WTC11 (cell line): ENCODE data around the gene MANSC1.

ENCODE experiments used
- IRF1 ChIP-seq: sonication (generic); formaldehyde crosslinking; IDR thresholded peaks from 2 replicates; pipeline ENCODE4 v1.8.0; 2023; ENCODE audit warnings: missing genetic modification reagents
- RORB ChIP-seq: fragments of 250-450 bp; sonication (Bioruptor Pico); IDR thresholded peaks from 2 replicates; pipeline ENCODE4 v1.9.0; 2021; ENCODE audit warnings: mild to moderate bottlenecking
- ZNF138 ChIP-seq: sonication (generic); formaldehyde crosslinking; conservative IDR thresholded peaks from 2 replicates; pipeline ENCODE4 v1.8.1; 2022; ENCODE audit warnings: mild to moderate bottlenecking, moderate library complexity, missing genetic modification reagents
- TF ChIP-seq, protein P1 (sequence below): fragments of 200-600 bp; IDR thresholded peaks from 2 replicates; pipeline ENCODE4 v1.8.0; 2022; ENCODE audit warnings: antibody characterized with exemption
- TF ChIP-seq, protein P2 (sequence below): sonication (generic); formaldehyde crosslinking; IDR thresholded peaks from 2 replicates; pipeline ENCODE4 v1.8.1; 2022; ENCODE audit warnings: low read depth, missing genetic modification reagents, borderline replicate concordance
- TF ChIP-seq, protein P3 (sequence below): fragments of 250-450 bp; sonication (Bioruptor Pico); IDR thresholded peaks from 2 replicates; pipeline ENCODE4 v1.8.0; 2021; ENCODE audit warnings: mild to moderate bottlenecking
- TF ChIP-seq, protein P4 (sequence below): sonication (generic); formaldehyde crosslinking; IDR thresholded peaks from 2 replicates; pipeline ENCODE4 v1.8.0; 2022; ENCODE audit warnings: mild to moderate bottlenecking, missing genetic modification reagents

DNA sequence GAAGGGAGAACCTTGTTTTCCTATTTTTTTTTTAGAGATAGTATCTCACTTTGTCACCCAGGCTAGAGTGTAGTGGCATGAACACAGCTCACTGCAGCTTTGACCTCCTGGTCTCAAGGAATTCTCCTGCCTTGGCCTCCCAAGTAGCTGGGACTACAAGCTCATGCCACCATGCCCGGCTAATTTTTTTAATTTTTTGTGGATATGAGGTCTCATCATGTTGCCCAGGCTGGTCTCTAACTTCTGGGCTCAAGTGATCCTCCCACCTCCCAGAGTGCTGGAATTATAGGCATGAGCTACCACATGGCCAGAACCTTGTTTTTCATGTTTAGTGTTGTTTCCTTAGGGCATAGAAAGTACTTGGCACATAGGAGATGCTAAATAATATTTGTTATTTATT lies 13.5 kb downstream of the MANSC1 start:
- no peak for TF ChIP-seq ZNF138 (CRISPR knock-in tag)
- TF ChIP-seq, protein P1, sequence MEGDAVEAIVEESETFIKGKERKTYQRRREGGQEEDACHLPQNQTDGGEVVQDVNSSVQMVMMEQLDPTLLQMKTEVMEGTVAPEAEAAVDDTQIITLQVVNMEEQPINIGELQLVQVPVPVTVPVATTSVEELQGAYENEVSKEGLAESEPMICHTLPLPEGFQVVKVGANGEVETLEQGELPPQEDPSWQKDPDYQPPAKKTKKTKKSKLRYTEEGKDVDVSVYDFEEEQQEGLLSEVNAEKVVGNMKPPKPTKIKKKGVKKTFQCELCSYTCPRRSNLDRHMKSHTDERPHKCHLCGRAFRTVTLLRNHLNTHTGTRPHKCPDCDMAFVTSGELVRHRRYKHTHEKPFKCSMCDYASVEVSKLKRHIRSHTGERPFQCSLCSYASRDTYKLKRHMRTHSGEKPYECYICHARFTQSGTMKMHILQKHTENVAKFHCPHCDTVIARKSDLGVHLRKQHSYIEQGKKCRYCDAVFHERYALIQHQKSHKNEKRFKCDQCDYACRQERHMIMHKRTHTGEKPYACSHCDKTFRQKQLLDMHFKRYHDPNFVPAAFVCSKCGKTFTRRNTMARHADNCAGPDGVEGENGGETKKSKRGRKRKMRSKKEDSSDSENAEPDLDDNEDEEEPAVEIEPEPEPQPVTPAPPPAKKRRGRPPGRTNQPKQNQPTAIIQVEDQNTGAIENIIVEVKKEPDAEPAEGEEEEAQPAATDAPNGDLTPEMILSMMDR, result no peak
- TF ChIP-seq, protein P2, sequence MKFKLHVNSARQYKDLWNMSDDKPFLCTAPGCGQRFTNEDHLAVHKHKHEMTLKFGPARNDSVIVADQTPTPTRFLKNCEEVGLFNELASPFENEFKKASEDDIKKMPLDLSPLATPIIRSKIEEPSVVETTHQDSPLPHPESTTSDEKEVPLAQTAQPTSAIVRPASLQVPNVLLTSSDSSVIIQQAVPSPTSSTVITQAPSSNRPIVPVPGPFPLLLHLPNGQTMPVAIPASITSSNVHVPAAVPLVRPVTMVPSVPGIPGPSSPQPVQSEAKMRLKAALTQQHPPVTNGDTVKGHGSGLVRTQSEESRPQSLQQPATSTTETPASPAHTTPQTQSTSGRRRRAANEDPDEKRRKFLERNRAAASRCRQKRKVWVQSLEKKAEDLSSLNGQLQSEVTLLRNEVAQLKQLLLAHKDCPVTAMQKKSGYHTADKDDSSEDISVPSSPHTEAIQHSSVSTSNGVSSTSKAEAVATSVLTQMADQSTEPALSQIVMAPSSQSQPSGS, result no peak
- TF ChIP-seq, protein P3, sequence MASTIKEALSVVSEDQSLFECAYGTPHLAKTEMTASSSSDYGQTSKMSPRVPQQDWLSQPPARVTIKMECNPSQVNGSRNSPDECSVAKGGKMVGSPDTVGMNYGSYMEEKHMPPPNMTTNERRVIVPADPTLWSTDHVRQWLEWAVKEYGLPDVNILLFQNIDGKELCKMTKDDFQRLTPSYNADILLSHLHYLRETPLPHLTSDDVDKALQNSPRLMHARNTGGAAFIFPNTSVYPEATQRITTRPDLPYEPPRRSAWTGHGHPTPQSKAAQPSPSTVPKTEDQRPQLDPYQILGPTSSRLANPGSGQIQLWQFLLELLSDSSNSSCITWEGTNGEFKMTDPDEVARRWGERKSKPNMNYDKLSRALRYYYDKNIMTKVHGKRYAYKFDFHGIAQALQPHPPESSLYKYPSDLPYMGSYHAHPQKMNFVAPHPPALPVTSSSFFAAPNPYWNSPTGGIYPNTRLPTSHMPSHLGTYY, result no peak
- TF ChIP-seq RORB, result no peak
- no peak for TF ChIP-seq IRF1 (CRISPR knock-in tag)
- TF ChIP-seq, protein P4, sequence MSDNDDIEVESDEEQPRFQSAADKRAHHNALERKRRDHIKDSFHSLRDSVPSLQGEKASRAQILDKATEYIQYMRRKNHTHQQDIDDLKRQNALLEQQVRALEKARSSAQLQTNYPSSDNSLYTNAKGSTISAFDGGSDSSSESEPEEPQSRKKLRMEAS (CRISPR knock-in tag), result no peak
